Upper lobe of left lung (tissue), 6 donors: ENCODE measurements around the gene RNF207. TPM values are rescaled to one million over a fixed set of nuclear protein-coding genes. Genes with fewer than 3 reads are reported as not detected.

Experiments used
- ATAC-seq, 2 donors: fragments of 200-7000 bp; cut with Tn5 transposase; one replicate each; pipeline ENCODE4 v1.9.1; 2022; ENCODE audit warnings: mild to moderate bottlenecking in 2 of 2, moderate library complexity in 2 of 2; ENCODE audit not compliant: low FRiP score in 2 of 2
- DNase-seq, 2 donors: peaks; one replicate each; pipeline ENCODE4 v3.0.0-alpha.2; 2019 to 2020
- H3K27ac ChIP-seq, 4 donors: fragments of 200-600 bp; sonication (generic); one replicate each; pipeline ENCODE4 v1.5.1; 2016 to 2019
- H3K27me3 ChIP-seq, 4 donors: fragments of 200-600 bp; sonication (generic); one replicate each; pipeline ENCODE4 v1.5.1; 2017 to 2019
- H3K36me3 ChIP-seq, 4 donors: fragments of 200-600 bp; sonication (generic); one replicate each; pipeline ENCODE4 v1.5.1; 2016 to 2019
- H3K4me1 ChIP-seq, 4 donors: fragments of 200-600 bp; sonication (generic); one replicate each; pipeline ENCODE4 v1.5.1; 2018 to 2019
- H3K4me3 ChIP-seq, 4 donors: fragments of 200-600 bp; sonication (generic); one replicate each; pipeline ENCODE4 v1.5.1; 2017 to 2019; ENCODE audit warnings: mild to moderate bottlenecking in 2 of 4, moderate library complexity in 1 of 4
- H3K9me3 ChIP-seq, 4 donors: fragments of 200-600 bp; sonication (generic); one replicate each; pipeline ENCODE4 v1.5.1; 2018 to 2019
- EP300 ChIP-seq, 4 donors: sonication (generic); formaldehyde crosslinking; IDR thresholded peaks; one replicate each; pipeline ENCODE4 v1.5.1; 2017; ENCODE audit warnings: antibody characterized with exemption in 4 of 4, control low read depth in 2 of 4
- POLR2A ChIP-seq, 4 donors: fragments of 450-650 bp; IDR thresholded peaks; one replicate each; pipeline ENCODE4 v1.5.1; 2016 to 2017; ENCODE audit warnings: antibody characterized with exemption in 4 of 4, mild to moderate bottlenecking in 2 of 4
- POLR2AphosphoS5 ChIP-seq, 2 donors: sonication (generic); formaldehyde crosslinking; IDR thresholded peaks; one replicate each; pipeline ENCODE4 v1.5.1; 2017; ENCODE audit warnings: antibody characterized with exemption in 2 of 2
- WGBS, 2 donors: methylation state at CpG; one replicate each; pipeline ENCODE4 v1.1.5; 2017 to 2018; 5-methylcytosine and 5-hydroxymethylcytosine counted together
- total RNA-seq, 6 donors: library from RNA; depleted of rRNA in 4 of 6; stranded (reverse); fragments of >200 nt in 4 of 6; gene quantifications; one replicate each; pipeline versions ENCODE4 v1.1.0 to v1.2.1, GENCODE V29; 2016 to 2021
- TF ChIP-seq, protein P1 (sequence below), 6 experiments: fragments of 450-650 bp in 4 of 6; fragments of 200-600 bp in 2 of 6; sonication (generic) in 2 of 6; IDR thresholded peaks; one replicate each; pipeline ENCODE4 v1.5.1; 2016 to 2019; ENCODE audit warnings: antibody characterized with exemption in 6 of 6
- donor health status: DM: no; HTN: no; CAD: no; lungs with moderate emphysema.
- donor health status: DM: no; HTN: yes; CAD: no; lungs with severe emphysema.

The RNF207 gene
- total RNA-seq, 6 donors from 2014 or later, result 9.8 to 85.9 (median 18.3) TPM

DNA sequence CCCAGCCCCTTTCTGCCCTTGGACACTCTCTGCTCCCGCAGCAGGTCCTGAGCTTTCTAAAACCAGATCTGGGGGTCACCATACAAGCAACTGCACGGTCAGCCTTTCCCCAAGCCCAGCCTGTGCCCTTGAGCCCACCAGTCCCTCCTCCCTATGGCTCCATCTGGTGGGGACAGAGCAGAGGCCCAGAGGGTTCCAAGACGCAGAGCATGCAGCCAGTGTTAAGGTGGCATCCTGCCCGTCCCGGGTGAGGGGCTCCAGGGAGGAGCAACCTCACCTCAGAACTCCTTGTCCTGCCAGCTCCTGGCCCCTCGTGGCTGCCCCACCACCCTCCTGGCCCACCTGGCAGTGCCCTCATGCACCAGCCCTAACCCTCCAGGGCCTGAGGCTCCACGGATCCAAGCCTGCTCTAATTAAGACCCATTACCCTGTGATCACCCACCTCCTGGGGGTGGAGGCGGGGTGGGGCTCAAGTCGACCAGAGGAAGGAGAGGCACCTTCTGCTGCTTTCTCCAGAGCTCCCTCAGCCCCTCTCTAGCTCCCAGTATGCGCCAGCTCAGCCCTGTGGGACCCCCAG is 34.3 kb upstream of the RNF207 start:
- no peak overlapping the region for H3K27ac ChIP-seq
- H3K27me3 ChIP-seq, result no peaks in the 10 kb centered on the region
- DNase-seq (no peak), ATAC-seq (peak in 1 of 2 donors; percentile 25)
- no peak overlapping the region for H3K4me3 ChIP-seq
- H3K4me1 ChIP-seq, result peaks cover 0 to 14% (median 5%) of the 10 kb centered on the region in 4 donors
- 48 to 65% methylated on average over 2 to 10 of the region's 10 CpGs for WGBS, 2 donors
- no peaks in the 10 kb centered on the region for H3K36me3 ChIP-seq
- H3K9me3 ChIP-seq, result no peaks in the 10 kb centered on the region
- TF ChIP-seq POLR2A (IDR thresholded peaks at IDR 0.05) (no peak), EP300 (IDR thresholded peaks at IDR 0.05) (no peak), POLR2AphosphoS5 (IDR thresholded peaks at IDR 0.05) (no peak)
- TF ChIP-seq, protein P1, sequence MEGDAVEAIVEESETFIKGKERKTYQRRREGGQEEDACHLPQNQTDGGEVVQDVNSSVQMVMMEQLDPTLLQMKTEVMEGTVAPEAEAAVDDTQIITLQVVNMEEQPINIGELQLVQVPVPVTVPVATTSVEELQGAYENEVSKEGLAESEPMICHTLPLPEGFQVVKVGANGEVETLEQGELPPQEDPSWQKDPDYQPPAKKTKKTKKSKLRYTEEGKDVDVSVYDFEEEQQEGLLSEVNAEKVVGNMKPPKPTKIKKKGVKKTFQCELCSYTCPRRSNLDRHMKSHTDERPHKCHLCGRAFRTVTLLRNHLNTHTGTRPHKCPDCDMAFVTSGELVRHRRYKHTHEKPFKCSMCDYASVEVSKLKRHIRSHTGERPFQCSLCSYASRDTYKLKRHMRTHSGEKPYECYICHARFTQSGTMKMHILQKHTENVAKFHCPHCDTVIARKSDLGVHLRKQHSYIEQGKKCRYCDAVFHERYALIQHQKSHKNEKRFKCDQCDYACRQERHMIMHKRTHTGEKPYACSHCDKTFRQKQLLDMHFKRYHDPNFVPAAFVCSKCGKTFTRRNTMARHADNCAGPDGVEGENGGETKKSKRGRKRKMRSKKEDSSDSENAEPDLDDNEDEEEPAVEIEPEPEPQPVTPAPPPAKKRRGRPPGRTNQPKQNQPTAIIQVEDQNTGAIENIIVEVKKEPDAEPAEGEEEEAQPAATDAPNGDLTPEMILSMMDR (IDR thresholded peaks at IDR 0.05), result no peak

DNA sequence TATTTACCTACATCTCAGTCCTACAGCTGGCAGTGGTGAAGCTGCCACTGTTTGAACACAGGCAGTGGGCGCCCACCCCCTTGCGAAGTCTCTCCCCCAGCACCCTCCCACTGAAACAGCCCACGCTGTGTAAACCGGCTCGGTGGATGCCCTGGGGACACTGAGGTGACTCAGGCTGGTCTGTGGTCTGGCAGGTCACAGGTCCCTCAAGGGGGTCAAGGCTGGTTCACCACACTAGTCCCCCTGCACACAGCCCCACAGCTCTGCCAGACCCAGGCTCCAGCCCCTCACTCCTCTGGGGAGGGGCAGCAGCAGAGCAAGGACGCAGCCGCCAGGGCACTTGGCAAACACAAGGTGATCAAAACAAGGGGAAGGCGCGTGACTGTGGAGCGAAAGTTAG is 33.4 kb upstream of the RNF207 start:
- Histone ChIP-seq H3K4me3 (no peak overlapping the region), H3K27me3 (peaks cover 0 to 5% (median 0%) of the 10 kb centered on the region in 4 donors), H3K36me3 (no peaks in the 10 kb centered on the region), H3K4me1 (peaks cover 0 to 12% (median 5%) of the 10 kb centered on the region in 4 donors), H3K27ac (no peak overlapping the region), H3K9me3 (no peaks in the 10 kb centered on the region)
- DNase-seq (no peak), ATAC-seq (no peak)
- TF ChIP-seq POLR2AphosphoS5 (IDR thresholded peaks at IDR 0.05), result no peak
- TF ChIP-seq EP300 (IDR thresholded peaks at IDR 0.05), result no peak
- TF ChIP-seq, protein P1 (IDR thresholded peaks at IDR 0.05), result no peak
- TF ChIP-seq POLR2A (IDR thresholded peaks at IDR 0.05), result no peak
- 55 to 88% methylated on average over 5 to 10 of the region's 10 CpGs for WGBS, 2 donors

DNA sequence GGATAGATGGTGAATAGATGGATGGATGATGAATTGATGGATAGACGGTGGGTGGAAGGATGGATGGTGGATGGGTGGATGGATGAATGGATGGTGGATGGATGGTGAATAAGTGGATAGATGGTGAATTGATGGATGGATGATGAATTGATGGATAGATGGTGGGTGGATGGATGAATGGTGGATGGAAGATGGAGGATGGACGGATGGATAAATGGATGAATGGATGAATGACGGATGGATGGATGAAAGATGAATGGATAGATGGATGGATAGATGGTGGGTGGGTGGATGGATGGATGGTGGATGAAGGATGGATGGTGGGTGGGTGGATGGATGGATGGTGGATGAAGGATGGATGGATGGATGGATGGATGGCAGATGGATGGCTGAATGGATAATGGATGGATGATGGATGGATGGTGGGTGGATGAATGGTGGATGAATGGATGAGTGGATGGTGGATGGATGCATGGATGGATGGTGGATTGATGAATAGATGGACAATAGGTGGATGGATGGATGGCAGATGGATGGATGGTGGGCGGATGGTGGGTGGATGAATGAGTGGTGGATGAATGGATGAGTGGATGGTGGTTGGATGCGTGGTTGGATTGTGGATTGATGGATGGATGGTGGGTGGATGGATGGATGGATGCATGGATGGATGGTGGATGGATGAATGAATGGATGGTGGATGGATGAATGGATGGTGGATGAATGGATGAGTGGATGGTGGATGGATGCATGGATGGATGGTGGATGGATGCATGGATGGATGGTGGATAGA is 31.1 kb upstream of the RNF207 start:
- Histone ChIP-seq H3K4me1 (peaks cover 11 to 22% (median 16%) of the 10 kb centered on the region in 4 donors), H3K9me3 (no peaks in the 10 kb centered on the region), H3K36me3 (no peaks in the 10 kb centered on the region), H3K27ac (no peak overlapping the region), H3K27me3 (peaks cover 0 to 23% (median 12%) of the 10 kb centered on the region in 4 donors), H3K4me3 (no peak overlapping the region)
- DNase-seq (no peak), ATAC-seq (no peak)
- 77 to 79% methylated on average over 5 of the region's 5 CpGs for WGBS, 2 donors
- TF ChIP-seq POLR2A (IDR thresholded peaks at IDR 0.05), result no peak
- TF ChIP-seq POLR2AphosphoS5 (IDR thresholded peaks at IDR 0.05), result no peak
- no peak for TF ChIP-seq EP300 (IDR thresholded peaks at IDR 0.05)
- TF ChIP-seq, protein P1 (IDR thresholded peaks at IDR 0.05), result no peak

DNA sequence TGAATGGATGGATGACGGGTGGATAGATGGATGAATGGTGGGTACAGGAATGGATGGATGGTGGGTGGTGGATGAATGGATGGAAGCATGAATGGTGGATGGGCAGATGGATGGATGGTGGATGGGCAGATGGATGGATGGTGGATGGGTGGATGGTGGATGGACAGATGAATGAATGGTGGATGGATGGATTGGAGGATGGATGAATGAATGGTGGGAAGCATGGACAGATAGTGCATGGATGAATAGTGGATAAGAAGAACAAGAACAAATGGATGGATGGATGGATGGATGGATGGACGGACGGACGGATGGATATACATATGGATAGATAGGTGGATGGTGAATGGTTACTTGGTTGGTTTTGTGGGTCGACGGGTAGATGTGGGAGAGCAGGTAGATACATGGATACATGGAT is 30.5 kb upstream of the RNF207 start:
- no peak for DNase-seq
- ATAC-seq, result no peak
- TF ChIP-seq EP300 (IDR thresholded peaks at IDR 0.05), result no peak
- no peak for TF ChIP-seq POLR2AphosphoS5 (IDR thresholded peaks at IDR 0.05)
- TF ChIP-seq, protein P1 (IDR thresholded peaks at IDR 0.05), result no peak
- no peak for TF ChIP-seq POLR2A (IDR thresholded peaks at IDR 0.05)
- no peak overlapping the region for H3K27ac ChIP-seq
- no peaks in the 10 kb centered on the region for H3K9me3 ChIP-seq
- peaks cover 11 to 27% (median 21%) of the 10 kb centered on the region in 4 donors for H3K4me1 ChIP-seq
- H3K4me3 ChIP-seq, result no peak overlapping the region
- no peaks in the 10 kb centered on the region for H3K36me3 ChIP-seq
- H3K27me3 ChIP-seq, result peaks cover 0 to 30% (median 17%) of the 10 kb centered on the region in 4 donors
- 93 to 94% methylated on average over 6 of the region's 6 CpGs for WGBS, 2 donors
